ENCODE measurements around the gene DENND1A.

DNA sequence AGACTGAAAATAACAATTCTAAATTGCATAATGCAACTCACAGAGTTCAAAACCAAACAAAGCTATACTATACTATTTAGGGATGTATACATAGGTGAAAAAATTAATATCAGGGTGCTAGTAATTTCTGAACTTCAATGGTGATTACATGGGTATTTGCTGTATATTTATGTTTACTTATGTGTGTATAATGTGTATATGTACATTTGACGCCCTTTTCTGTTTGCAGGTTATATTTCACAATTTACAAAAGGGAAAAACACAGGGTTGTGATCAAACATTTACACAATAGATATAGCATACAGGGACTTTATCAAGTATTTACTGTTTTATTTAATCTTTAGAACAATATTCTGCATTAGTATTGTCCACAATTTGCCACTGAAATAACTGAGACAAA, 184.0 kb downstream of the DENND1A start:
- TF ChIP-seq POLR2A (IDR thresholded peaks at IDR 0.05) (no peak), POLR2AphosphoS5 (IDR thresholded peaks at IDR 0.05) (no peak)
- TF ChIP-seq, protein P1, sequence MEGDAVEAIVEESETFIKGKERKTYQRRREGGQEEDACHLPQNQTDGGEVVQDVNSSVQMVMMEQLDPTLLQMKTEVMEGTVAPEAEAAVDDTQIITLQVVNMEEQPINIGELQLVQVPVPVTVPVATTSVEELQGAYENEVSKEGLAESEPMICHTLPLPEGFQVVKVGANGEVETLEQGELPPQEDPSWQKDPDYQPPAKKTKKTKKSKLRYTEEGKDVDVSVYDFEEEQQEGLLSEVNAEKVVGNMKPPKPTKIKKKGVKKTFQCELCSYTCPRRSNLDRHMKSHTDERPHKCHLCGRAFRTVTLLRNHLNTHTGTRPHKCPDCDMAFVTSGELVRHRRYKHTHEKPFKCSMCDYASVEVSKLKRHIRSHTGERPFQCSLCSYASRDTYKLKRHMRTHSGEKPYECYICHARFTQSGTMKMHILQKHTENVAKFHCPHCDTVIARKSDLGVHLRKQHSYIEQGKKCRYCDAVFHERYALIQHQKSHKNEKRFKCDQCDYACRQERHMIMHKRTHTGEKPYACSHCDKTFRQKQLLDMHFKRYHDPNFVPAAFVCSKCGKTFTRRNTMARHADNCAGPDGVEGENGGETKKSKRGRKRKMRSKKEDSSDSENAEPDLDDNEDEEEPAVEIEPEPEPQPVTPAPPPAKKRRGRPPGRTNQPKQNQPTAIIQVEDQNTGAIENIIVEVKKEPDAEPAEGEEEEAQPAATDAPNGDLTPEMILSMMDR (IDR thresholded peaks at IDR 0.05), result no peak
